Caco-2 (cell line): ENCODE data around the gene FGF12. TPM values are rescaled to one million over a fixed set of nuclear protein-coding genes. Genes with fewer than 3 reads are reported as not detected.

Experiments used
- BruUV-seq: library from RNA; stranded (reverse); fragments of 400-500 nt; replicated peaks from 2 replicates; lab custom pipeline; 2021; lab: Mats Ljungman, UMichigan
- CTCF ChIA-PET: fragments of 300-600 bp; sonication (Branson Sonifier 250); formaldehyde crosslinking; loops from one replicate; lab custom pipeline; 2022; ENCODE audit warnings: antibody characterized with exemption; lab: Charles Lee
- POLR2A ChIA-PET: fragments of 300-600 bp; sonication (Branson Sonifier 250); formaldehyde crosslinking; loops from one replicate; lab custom pipeline; 2022; ENCODE audit warnings: antibody characterized with exemption; lab: Charles Lee
- DNase-seq, 2 experiments: peaks; one replicate each; pipeline versions ENCODE4 v3.0.0 to v3.0.0-alpha.2; 2020 to 2022
- H3K27me3 ChIP-seq: replicated peaks from 2 replicates; pipeline ENCODE4 v1.6.0; 2011; ENCODE audit warnings: low read length; ENCODE audit not compliant: control insufficient read depth, insufficient read depth
- H3K36me3 ChIP-seq: 2 replicates; pipeline ENCODE4 v1.5.1; 2011; ENCODE audit warnings: low read length; ENCODE audit not compliant: control insufficient read depth, insufficient read depth
- H3K4me1 ChIP-seq: fragments of 250-450 bp; sonication (Bioruptor Pico); 2 replicates; pipeline ENCODE4 v1.5.1; 2020; ENCODE audit warnings: mild to moderate bottlenecking
- H3K4me3 ChIP-seq: 2 replicates; pipeline ENCODE4 v1.5.1; 2011; ENCODE audit warnings: low read depth, mild to moderate bottlenecking, control low read depth, low read length
- H3K9me3 ChIP-seq: fragments of 250-450 bp; sonication (Bioruptor Pico); 2 replicates; pipeline ENCODE4 v1.5.1; 2020; ENCODE audit warnings: mild to moderate bottlenecking, moderate library complexity
- H3K27ac Mint-ChIP-seq: one replicate; pipeline ENCODE4 v1.8.0; 2022; ENCODE audit warnings: mixed read lengths; ENCODE audit not compliant: unreplicated experiment
- H3K27me3 Mint-ChIP-seq: one replicate; pipeline ENCODE4 v1.8.0; 2022; ENCODE audit warnings: mixed read lengths; ENCODE audit not compliant: insufficient read depth, unreplicated experiment
- H3K36me3 Mint-ChIP-seq: one replicate; pipeline ENCODE4 v1.8.0; 2022; ENCODE audit warnings: mild to moderate bottlenecking, mixed read lengths; ENCODE audit not compliant: insufficient read depth, unreplicated experiment
- H3K4me1 Mint-ChIP-seq: one replicate; pipeline ENCODE4 v1.8.0; 2022; ENCODE audit warnings: low read depth, mixed read lengths; ENCODE audit not compliant: unreplicated experiment
- H3K4me3 Mint-ChIP-seq: one replicate; pipeline ENCODE4 v1.8.0; 2022; ENCODE audit warnings: mild to moderate bottlenecking, moderate library complexity, mixed read lengths; ENCODE audit not compliant: unreplicated experiment
- H3K9me3 Mint-ChIP-seq: one replicate; pipeline ENCODE4 v1.8.0; 2022; ENCODE audit warnings: mixed read lengths; ENCODE audit not compliant: unreplicated experiment
- CTCF ChIP-seq, 2 experiments: fragments of 200-600 bp in 1 of 2; IDR thresholded peaks; 1 replicate in 1 of 2; 2 replicates in 1 of 2; pipeline versions ENCODE4 v1.5.1 to v1.8.0; 2011 to 2022; ENCODE audit warnings: antibody characterized with exemption in 1 of 2, control low read depth in 1 of 2, inconsistent platforms in 1 of 2, low read depth in 1 of 2, low read length in 1 of 2, mild to moderate bottlenecking in 1 of 2, moderate library complexity in 1 of 2; ENCODE audit not compliant: insufficient read depth in 1 of 2, severe bottlenecking in 1 of 2, unreplicated experiment in 1 of 2
- intact Hi-C: fragments of 100-400 bp; cut with micrococcal nuclease; formaldehyde crosslinking; loops from one replicate; pipeline ENCODE4 v1.10.0; 2022; ENCODE audit not compliant: unreplicated experiment
- total RNA-seq: library from RNA; stranded (reverse); gene quantifications from 2 replicates; pipeline ENCODE4 v1.2.3, GENCODE V29; 2022

The FGF12 gene
- total RNA-seq, 1 experiment from 2014 or later = 0.41 TPM

- no peaks in the 10 kb centered on the region for H3K4me1 Mint-ChIP-seq
- DNase-seq = no peak
Observed at GRCh38 chr3:192655040-192655439, 72.3 kb downstream of the FGF12 start.

GRCh38 chr3:192653862-192654261, 73.5 kb downstream of the FGF12 start:
- Histone ChIP-seq H3K36me3 (no peaks in the 10 kb centered on the region), H3K4me1 (no peaks in the 10 kb centered on the region), H3K27me3 (no peaks in the 10 kb centered on the region), H3K4me3 (no peak overlapping the region), H3K9me3 (no peaks in the 10 kb centered on the region)
- no peak for TF ChIP-seq CTCF (IDR thresholded peaks at IDR 0.05; ENCODE audit: insufficient read depth in 1 of 2, low read depth in 1 of 2, low read length in 1 of 2, severe bottlenecking in 1 of 2, unreplicated experiment in 1 of 2)
- intact Hi-C loops = no loop called here
- Mint-ChIP-seq H3K4me1 (no peaks in the 10 kb centered on the region), H3K9me3 (no peaks in the 10 kb centered on the region), H3K27ac (no peak overlapping the region), H3K4me3 (no peak overlapping the region), H3K36me3 (no peaks in the 10 kb centered on the region), H3K27me3 (peaks cover 11% of the 10 kb centered on the region)
- BruUV-seq = no TSS peak
- POLR2A ChIA-PET = no interaction called here
- DNase-seq = no peak
- CTCF ChIA-PET = no interaction called here

More at GRCh38 chr3:192655040-192655439, 72.3 kb downstream of the FGF12 start:
- intact Hi-C loops = no loop called here
- Mint-ChIP-seq H3K36me3 (no peaks in the 10 kb centered on the region), H3K27ac (no peak overlapping the region), H3K9me3 (no peaks in the 10 kb centered on the region), H3K27me3 (peaks cover 11% of the 10 kb centered on the region), H3K4me3 (no peak overlapping the region)
- Histone ChIP-seq H3K4me3 (no peak overlapping the region), H3K9me3 (no peaks in the 10 kb centered on the region), H3K36me3 (no peaks in the 10 kb centered on the region), H3K4me1 (no peaks in the 10 kb centered on the region), H3K27me3 (no peaks in the 10 kb centered on the region)
- TF ChIP-seq CTCF (IDR thresholded peaks at IDR 0.05; ENCODE audit: insufficient read depth in 1 of 2, low read depth in 1 of 2, low read length in 1 of 2, severe bottlenecking in 1 of 2, unreplicated experiment in 1 of 2) = no peak
- POLR2A ChIA-PET = no interaction called here
- CTCF ChIA-PET = no interaction called here
- no TSS peak for BruUV-seq

GRCh38 chr3:192652727-192653126, 74.6 kb downstream of the FGF12 start:
- no peak for TF ChIP-seq CTCF (IDR thresholded peaks at IDR 0.05; ENCODE audit: insufficient read depth in 1 of 2, low read depth in 1 of 2, low read length in 1 of 2, severe bottlenecking in 1 of 2, unreplicated experiment in 1 of 2)
- Mint-ChIP-seq H3K4me3 (no peak overlapping the region), H3K4me1 (no peaks in the 10 kb centered on the region), H3K27ac (no peak overlapping the region), H3K36me3 (no peaks in the 10 kb centered on the region), H3K9me3 (no peaks in the 10 kb centered on the region), H3K27me3 (peaks cover 11% of the 10 kb centered on the region)
- CTCF ChIA-PET = no interaction called here
- Histone ChIP-seq H3K4me1 (no peaks in the 10 kb centered on the region), H3K36me3 (no peaks in the 10 kb centered on the region), H3K4me3 (no peak overlapping the region), H3K27me3 (no peaks in the 10 kb centered on the region), H3K9me3 (no peaks in the 10 kb centered on the region)
- no TSS peak for BruUV-seq
- POLR2A ChIA-PET = no interaction called here
- DNase-seq = no peak
- intact Hi-C loops = no loop called here
